ENCODE results near the gene FBXO42.

GRCh38 chr1:16207318-16208269 lies 144.7 kb downstream of the FBXO42 start:
- no peak for TF ChIP-seq CTCF (conservative IDR thresholded peaks at IDR 0.05 in 1 of 2, IDR thresholded peaks at IDR 0.05 in 1 of 2; ENCODE audit: low read depth in 1 of 2, low read length in 2 of 2)
- no peak for TF ChIP-seq EZH2 (IDR thresholded peaks at IDR 0.05; ENCODE audit: low read length, missing control alignments)
